G401.6 (cell line): Measurements from ENCODE around the gene EPB41L3.
"Not testable (repeated sequence)": the region's sequence is repeated elsewhere in the genome, so short reads cannot be mapped to it uniquely, and the experiment has no call there.

Experiments used
- FAIRE-seq: peaks from 2 replicates; lab custom pipeline; 2012; peaks lifted over from hg19 to GRCh38; lab: Jason Lieb, UNC

EPB41L3 gene

GRCh38 chr18:5543773-5544389 is at the start of gene EPB41L3:
Gene EPB41L3 (minus strand): TSS chr18:5543997. CDS start chr18:5489183, 54,814 bp downstream.
- FAIRE-seq = no peak

GRCh38 chr18:5588529-5588928 is 44.7 kb upstream of the EPB41L3 start:
- no peak for FAIRE-seq

GRCh38 chr18:5585653-5586052 is 41.9 kb upstream of the EPB41L3 start:
- no peak for FAIRE-seq

DNA sequence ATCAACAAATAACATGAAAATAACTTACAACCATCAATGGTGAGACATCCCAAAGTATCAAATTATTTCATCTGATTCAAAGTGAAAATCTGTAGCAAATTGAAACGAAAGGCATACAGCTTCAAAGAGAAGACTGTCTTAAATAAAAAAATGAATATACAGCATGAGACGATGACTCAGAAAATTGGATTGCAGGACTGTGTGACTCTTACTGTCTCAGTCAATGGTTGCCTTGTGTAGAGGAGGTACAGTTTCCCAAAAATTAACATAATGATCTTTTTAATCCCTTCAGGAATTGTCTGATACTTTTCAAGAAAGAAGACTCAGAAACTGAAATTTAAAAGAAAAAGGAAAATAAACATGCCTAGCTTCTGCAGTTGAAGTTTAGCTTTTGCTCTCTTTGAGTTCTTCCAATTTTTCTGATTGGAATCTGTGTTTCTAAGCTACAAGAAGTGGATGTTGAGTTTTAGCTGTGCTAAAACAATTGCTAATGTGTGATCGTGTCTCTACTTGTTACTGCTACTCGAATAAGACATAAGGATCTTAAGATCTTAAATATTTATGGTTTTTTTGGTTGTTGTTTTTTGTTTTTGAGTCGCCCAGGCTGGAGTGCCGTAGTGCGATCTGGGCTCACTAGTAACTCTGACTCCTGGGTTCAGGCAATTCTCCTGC is 41.1 kb upstream of the EPB41L3 start:
- FAIRE-seq = no peak

DNA sequence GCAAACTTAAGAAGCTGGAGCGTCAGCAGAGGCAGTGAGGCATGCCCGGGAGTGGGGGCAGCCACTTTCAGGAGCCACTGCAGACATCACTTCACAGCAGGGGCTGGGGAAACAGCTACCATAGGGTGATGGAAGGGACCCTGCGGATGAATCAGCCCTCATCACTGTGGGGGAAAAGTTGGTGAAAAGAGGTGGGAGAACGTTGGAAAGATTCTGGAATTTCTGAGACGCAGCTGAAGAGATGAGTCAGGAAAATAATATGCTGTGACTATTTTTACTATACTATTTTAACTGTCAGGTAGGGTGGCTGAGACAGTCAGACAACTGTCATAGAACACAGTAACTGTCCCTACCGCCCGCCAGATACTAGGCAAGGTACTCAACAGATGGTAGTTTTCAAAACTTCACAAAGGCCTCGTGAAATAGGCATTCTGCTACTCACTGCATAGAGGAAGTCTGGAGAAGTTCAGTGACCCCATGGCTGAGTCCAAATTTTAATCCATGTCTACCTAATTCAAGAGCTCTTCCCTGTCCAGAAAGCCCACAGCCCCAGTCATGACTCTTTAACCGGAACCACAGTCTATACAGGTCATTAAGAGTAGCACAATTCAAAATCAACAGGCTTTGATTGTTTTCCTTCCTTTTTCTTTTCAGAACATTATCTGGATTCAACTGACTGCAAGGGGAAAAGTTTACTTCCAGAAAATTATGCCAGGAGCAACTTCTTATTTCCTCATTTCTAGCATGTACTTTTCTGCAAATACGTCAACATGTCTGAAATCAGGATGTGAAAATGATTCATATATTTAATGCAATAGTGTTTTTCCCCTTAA is 39.3 kb upstream of the EPB41L3 start:
- FAIRE-seq = no peak

GRCh38 chr18:5582076-5582475 is 38.3 kb upstream of the EPB41L3 start:
- no peak for FAIRE-seq

DNA sequence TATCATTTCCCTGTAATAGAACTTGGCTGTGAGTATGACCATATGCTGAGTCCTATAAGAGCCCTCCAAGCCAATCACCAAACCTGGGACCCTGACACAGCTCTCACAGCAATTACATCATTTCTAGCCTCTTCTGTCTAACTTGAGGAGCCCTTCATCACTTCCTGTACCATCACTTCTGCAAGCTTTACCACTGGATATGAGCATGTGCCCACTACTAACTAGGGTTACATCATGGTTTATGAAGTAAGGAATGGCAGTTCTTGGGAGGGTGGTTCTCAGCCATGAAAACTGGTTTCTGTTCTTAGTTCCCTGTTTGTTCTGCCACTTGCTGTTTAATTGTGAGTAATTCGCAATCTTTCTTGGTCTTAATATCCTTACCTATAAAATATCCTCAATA is 31.0 kb upstream of the EPB41L3 start:
- FAIRE-seq = no peak

GRCh38 chr18:5571666-5572065 is 27.9 kb upstream of the EPB41L3 start:
- no peak for FAIRE-seq

- not testable (repeated sequence) for FAIRE-seq
Measured at GRCh38 chr18:5570613-5571012, 26.8 kb upstream of the EPB41L3 start.

DNA sequence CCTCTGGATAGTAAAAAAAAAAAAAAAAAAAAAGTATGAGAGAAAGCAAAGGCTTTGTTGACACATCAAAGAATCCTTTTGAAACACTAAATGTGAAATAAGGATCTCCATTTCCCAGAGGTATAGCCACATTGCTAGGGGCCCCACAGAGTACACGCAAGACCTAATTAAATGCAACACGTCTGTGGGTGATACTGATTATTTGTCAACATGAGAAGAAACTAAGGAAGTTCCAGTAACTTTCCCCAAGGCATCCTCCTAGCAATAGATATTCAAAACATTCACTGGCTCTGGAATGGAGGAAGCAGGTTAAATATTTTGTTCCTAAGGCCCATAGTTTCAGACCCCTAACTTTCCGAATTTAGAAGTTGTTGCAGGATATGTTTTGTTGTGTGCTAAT is 24.6 kb upstream of the EPB41L3 start:
- FAIRE-seq = no peak

GRCh38 chr18:5558851-5559250 is 15.1 kb upstream of the EPB41L3 start:
- FAIRE-seq = no peak

GRCh38 chr18:5556310-5556974 is 12.6 kb upstream of the EPB41L3 start:
- no peak for FAIRE-seq

DNA sequence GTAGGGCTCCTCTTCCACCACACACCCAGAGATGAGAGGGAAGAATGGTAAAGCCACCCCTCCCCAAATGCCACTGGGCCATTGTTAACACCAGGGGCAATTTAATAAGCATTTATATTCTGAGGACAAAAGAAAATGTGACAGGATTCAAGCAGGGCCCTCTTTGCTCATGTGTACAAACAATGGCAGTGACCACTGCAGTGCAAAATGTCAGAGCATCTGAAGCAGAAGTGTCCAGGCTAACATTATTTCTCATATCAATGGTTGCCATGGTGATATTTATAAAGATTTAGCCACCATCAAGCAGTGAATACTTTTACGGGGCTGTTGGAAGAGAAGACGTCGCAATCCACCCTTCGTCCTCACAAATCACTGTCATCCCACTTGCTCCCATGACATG is 10.8 kb upstream of the EPB41L3 start:
- no peak for FAIRE-seq

- FAIRE-seq = no peak
Measured at GRCh38 chr18:5546660-5547059, 2.9 kb upstream of the EPB41L3 start.

DNA sequence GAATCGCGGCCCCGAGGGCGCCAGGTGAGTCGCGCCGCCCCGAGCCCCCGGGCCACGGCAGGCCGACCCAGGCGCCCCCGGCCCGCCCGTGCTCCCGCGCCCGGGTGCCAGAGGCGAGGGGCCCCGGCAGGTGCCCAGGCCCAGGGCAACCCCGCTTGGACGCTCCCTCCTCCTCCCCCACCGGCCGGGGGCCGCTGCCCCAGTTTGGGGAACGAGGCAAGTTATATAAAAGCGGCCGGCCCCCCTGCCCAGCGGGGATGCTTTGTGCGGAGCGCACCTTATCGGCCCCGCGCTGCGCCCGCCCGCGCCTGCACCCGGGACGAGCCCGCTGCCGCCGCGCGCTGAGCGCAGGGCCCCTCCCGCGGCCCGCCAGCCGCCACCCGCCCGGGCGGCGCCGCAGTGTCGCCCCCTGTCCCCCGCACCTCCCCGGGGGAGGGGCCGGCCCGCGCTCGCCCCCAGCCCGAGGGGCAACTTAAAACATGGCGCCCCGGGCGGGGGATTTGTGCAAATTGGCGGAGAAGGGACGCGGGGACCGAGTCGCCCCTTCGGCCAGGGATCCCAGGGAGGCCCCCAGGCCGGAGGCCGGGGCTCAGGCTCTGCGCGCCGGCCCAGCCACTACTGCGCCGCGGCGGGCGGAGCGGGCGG is 639 bp downstream of the EPB41L3 start:
- FAIRE-seq = no peak

DNA sequence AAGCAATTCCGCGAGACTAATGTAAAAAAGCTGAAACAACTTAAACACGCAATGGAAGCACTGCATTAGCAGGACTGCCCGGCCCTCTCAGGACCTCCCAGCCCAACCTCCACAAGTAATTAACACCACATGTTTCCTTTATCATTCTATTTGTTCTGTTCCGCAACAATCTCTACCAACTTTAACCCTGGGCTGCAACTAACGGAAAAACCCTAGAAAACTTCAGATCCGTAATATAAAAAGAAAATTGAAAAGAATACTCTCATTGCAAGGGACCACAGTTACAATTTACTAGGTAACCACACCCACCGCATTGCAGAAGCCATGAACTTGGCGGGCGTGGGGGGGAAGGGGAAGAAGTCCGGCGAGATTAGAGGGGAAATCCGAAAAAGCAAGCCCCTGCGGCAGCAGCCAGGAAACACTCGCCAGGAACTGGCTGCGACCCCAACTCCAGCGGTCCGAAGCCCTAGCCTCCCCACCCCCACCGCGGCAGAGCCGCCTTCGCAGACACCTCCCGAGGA is 1.2 kb downstream of the EPB41L3 start:
- no peak for FAIRE-seq

- FAIRE-seq = no peak
Measured at GRCh38 chr18:5541644-5542043, 2.2 kb downstream of the EPB41L3 start.

DNA sequence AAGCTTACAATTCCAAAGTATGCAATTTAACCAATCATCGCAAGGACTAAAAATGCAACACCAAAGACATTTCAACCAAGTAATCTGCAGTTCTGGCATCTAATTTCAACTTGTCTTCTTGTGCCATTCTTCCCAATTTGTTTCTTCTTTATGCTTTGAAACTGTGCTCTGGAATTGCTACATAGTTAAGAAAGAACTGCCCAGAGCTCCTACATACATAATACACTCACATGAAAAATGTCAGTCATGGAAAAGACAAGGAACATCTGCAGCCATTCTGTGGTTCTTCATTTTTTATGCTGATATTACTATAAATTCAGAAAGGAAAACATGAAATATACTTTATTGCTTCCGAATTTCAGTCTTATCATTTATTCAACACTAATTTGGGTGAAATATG is 4.4 kb downstream of the EPB41L3 start:
- no peak for FAIRE-seq

- no peak for FAIRE-seq
Measured at GRCh38 chr18:5538544-5538943, 5.3 kb downstream of the EPB41L3 start.

GRCh38 chr18:5537860-5538259 is 5.9 kb downstream of the EPB41L3 start:
- FAIRE-seq = no peak

- no peak for FAIRE-seq
Measured at GRCh38 chr18:5534845-5535244, 9.0 kb downstream of the EPB41L3 start.

GRCh38 chr18:5532066-5532465 is 11.7 kb downstream of the EPB41L3 start:
- FAIRE-seq = no peak
